ENCODE data around the gene SLC22A12.

Gene SLC22A12

GRCh38 chr11:64638018-64638665 lies 47.1 kb downstream of the SLC22A12 start:
- DNase-seq: no peak
- Histone ChIP-seq H2AFZ (ENCODE audit: low read length) (no peak overlapping the region), H3K79me2 (ENCODE audit: low read length) (no peaks in the 10 kb centered on the region), H3K4me2 (ENCODE audit: low read depth, low read length) (no peak overlapping the region), H3K27ac (ENCODE audit: low read length) (no peak overlapping the region), H3K4me3 (ENCODE audit: low read length) (no peak overlapping the region), H3K4me1 (ENCODE audit: low read length) (no peaks in the 10 kb centered on the region), H3K36me3 (replicated peaks; ENCODE audit: insufficient read depth, low read length) (no peaks in the 10 kb centered on the region), H3K9me3 (replicated peaks; ENCODE audit: insufficient read depth, low read length) (no peaks in the 10 kb centered on the region), H3K27me3 (replicated peaks; ENCODE audit: insufficient read depth, low read length) (peaks cover 91% of the 10 kb centered on the region), H4K20me1 (ENCODE audit: insufficient read depth, low read length) (no peaks in the 10 kb centered on the region), H3F3A (ENCODE audit: insufficient read depth, low read length) (no peaks in the 10 kb centered on the region), H3K9me2 (replicated peaks; ENCODE audit: insufficient read depth, low read length) (no peaks in the 10 kb centered on the region), H3K9ac (ENCODE audit: low read length) (no peak overlapping the region)
- no peak for TF ChIP-seq EZH2 (optimal IDR thresholded peaks at IDR 0.05; ENCODE audit: low read depth, low read length)
- TF ChIP-seq EZH2phosphoT487 (IDR thresholded peaks at IDR 0.05; ENCODE audit: low read length): no peak
- no peak for TF ChIP-seq CTCF (IDR thresholded peaks at IDR 0.05; ENCODE audit: low read length)

DNA sequence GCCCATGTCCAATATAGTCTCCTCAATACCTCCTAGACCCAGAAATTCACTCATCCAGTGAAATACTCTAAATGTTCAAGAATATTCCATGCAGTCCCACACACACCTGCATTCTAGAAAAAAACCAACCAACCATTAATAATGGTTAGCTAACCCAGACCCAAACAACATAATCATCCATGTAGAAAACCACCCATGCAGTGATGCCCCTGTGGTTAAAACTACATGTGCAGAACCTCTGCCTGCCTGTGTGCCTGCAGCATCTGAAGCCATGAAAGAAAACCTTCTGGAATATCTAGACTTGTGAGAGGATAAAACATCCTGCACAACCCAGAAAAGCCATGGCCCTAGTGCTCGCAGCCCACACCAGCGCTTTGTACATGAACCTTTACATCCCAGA lies 47.8 kb downstream of the SLC22A12 start:
- Histone ChIP-seq H3K4me2 (ENCODE audit: low read depth, low read length) (no peak overlapping the region), H3K36me3 (replicated peaks; ENCODE audit: insufficient read depth, low read length) (no peaks in the 10 kb centered on the region), H3F3A (ENCODE audit: insufficient read depth, low read length) (no peaks in the 10 kb centered on the region), H2AFZ (ENCODE audit: low read length) (no peak overlapping the region), H3K9me3 (replicated peaks; ENCODE audit: insufficient read depth, low read length) (no peaks in the 10 kb centered on the region), H3K9ac (ENCODE audit: low read length) (no peak overlapping the region), H3K4me1 (ENCODE audit: low read length) (no peaks in the 10 kb centered on the region), H3K27me3 (replicated peaks; ENCODE audit: insufficient read depth, low read length) (peaks cover 85% of the 10 kb centered on the region), H3K79me2 (ENCODE audit: low read length) (no peaks in the 10 kb centered on the region), H4K20me1 (ENCODE audit: insufficient read depth, low read length) (no peaks in the 10 kb centered on the region), H3K27ac (ENCODE audit: low read length) (no peak overlapping the region), H3K9me2 (replicated peaks; ENCODE audit: insufficient read depth, low read length) (no peaks in the 10 kb centered on the region), H3K4me3 (ENCODE audit: low read length) (no peak overlapping the region)
- no peak for DNase-seq
- no peak for TF ChIP-seq EZH2phosphoT487 (IDR thresholded peaks at IDR 0.05; ENCODE audit: low read length)
- no peak for TF ChIP-seq CTCF (IDR thresholded peaks at IDR 0.05; ENCODE audit: low read length)
- no peak for TF ChIP-seq EZH2 (optimal IDR thresholded peaks at IDR 0.05; ENCODE audit: low read depth, low read length)

DNA sequence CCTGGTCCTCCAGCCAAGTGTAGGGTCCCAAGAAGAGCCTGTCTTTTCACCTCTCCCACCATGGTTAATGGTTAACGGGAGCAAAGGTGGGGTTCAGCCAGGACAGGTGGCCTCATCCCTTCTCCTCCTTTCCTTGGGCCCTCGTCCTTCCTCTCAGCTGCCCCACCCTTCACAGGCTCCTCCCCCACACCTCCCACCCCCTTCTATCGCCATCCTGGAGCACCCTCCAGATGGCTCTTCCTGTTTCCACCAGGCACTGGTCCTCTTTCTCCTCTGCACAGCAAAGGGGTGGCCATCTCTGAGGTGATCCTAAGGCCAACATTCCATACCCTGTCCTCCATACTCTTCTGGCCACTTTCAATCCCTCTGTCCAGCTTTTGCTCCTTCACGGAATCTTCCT lies 48.9 kb downstream of the SLC22A12 start:
- no peak for DNase-seq
- H3K79me2 ChIP-seq (ENCODE audit: low read length): no peaks in the 10 kb centered on the region
- no peak overlapping the region for H3K4me2 ChIP-seq (ENCODE audit: low read depth, low read length)
- no peaks in the 10 kb centered on the region for H3K4me1 ChIP-seq (ENCODE audit: low read length)
- H3F3A ChIP-seq (ENCODE audit: insufficient read depth, low read length): no peaks in the 10 kb centered on the region
- no peaks in the 10 kb centered on the region for H3K9me3 ChIP-seq (replicated peaks; ENCODE audit: insufficient read depth, low read length)
- TF ChIP-seq CTCF (IDR thresholded peaks at IDR 0.05; ENCODE audit: low read length): no peak
- TF ChIP-seq EZH2 (optimal IDR thresholded peaks at IDR 0.05; ENCODE audit: low read depth, low read length): no peak
- no peak for TF ChIP-seq EZH2phosphoT487 (IDR thresholded peaks at IDR 0.05; ENCODE audit: low read length)
- H3K9ac ChIP-seq (ENCODE audit: low read length): no peak overlapping the region
- H3K36me3 ChIP-seq (replicated peaks; ENCODE audit: insufficient read depth, low read length): no peaks in the 10 kb centered on the region
- no peak overlapping the region for H3K4me3 ChIP-seq (ENCODE audit: low read length)
- no peaks in the 10 kb centered on the region for H3K9me2 ChIP-seq (replicated peaks; ENCODE audit: insufficient read depth, low read length)
- peaks cover 85% of the 10 kb centered on the region for H3K27me3 ChIP-seq (replicated peaks; ENCODE audit: insufficient read depth, low read length)
- H4K20me1 ChIP-seq (ENCODE audit: insufficient read depth, low read length): no peaks in the 10 kb centered on the region
- H3K27ac ChIP-seq (ENCODE audit: low read length): no peak overlapping the region
- H2AFZ ChIP-seq (ENCODE audit: low read length): no peak overlapping the region

All from MM.1S (cell line).